WTC11 (cell line): Measurements from ENCODE around the gene WNT5A. TPM values are rescaled to one million over a fixed set of nuclear protein-coding genes. Genes with fewer than 3 reads are reported as not detected.

Experiments used
- ATAC-seq: fragments of 200-7000 bp; cut with Tn5 transposase; 2 replicates; pipeline ENCODE4 v1.10.0; 2021; ENCODE audit warnings: mild to moderate bottlenecking, moderate library complexity
- CTCF ChIA-PET: fragments of 300-600 bp; sonication (Branson Sonifier 250); formaldehyde crosslinking; loops from one replicate; lab custom pipeline; 2021; ENCODE audit warnings: antibody characterized with exemption; lab: Charles Lee
- POLR2A ChIA-PET: fragments of 350-600 bp; sonication (Branson Sonifier 250); formaldehyde crosslinking; loops from one replicate; lab custom pipeline; 2021; ENCODE audit warnings: antibody characterized with exemption; lab: Charles Lee
- DNase-seq: peaks from one replicate; pipeline ENCODE4 v3.0.0; 2021; ENCODE audit warnings: low spot score
- H3K27ac Mint-ChIP-seq: 2 replicates; pipeline ENCODE4 v1.8.0; 2021; ENCODE audit warnings: mixed read lengths
- H3K27me3 Mint-ChIP-seq: 2 replicates; pipeline ENCODE4 v1.8.0; 2021; ENCODE audit warnings: low read depth, mild to moderate bottlenecking, moderate library complexity, mixed read lengths
- H3K36me3 Mint-ChIP-seq: 2 replicates; pipeline ENCODE4 v1.8.0; 2021; ENCODE audit warnings: mixed read lengths
- H3K4me1 Mint-ChIP-seq: 2 replicates; pipeline ENCODE4 v1.8.0; 2022; ENCODE audit warnings: mixed read lengths
- H3K4me3 Mint-ChIP-seq: 2 replicates; pipeline ENCODE4 v1.8.0; 2021; ENCODE audit warnings: mild to moderate bottlenecking, moderate library complexity, mixed read lengths
- H3K9me3 Mint-ChIP-seq: 2 replicates; pipeline ENCODE4 v1.8.0; 2021; ENCODE audit warnings: mixed read lengths
- ATF1 ChIP-seq: sonication (generic); formaldehyde crosslinking; IDR thresholded peaks from 2 replicates; pipeline ENCODE4 v1.8.1; 2023; ENCODE audit warnings: mild to moderate bottlenecking, moderate library complexity, missing genetic modification reagents
- ATF3 ChIP-seq: sonication (generic); formaldehyde crosslinking; conservative IDR thresholded peaks from 2 replicates; pipeline ENCODE4 v1.8.1; 2022; ENCODE audit warnings: mild to moderate bottlenecking, missing genetic modification reagents
- E2F1 ChIP-seq: sonication (generic); formaldehyde crosslinking; IDR thresholded peaks from 2 replicates; pipeline ENCODE4 v1.8.0; 2022; ENCODE audit warnings: mild to moderate bottlenecking, missing genetic modification reagents
- ETV6 ChIP-seq: sonication (generic); formaldehyde crosslinking; IDR thresholded peaks from 2 replicates; pipeline ENCODE4 v1.8.1; 2022; ENCODE audit warnings: mild to moderate bottlenecking, missing genetic modification reagents
- GRHL2 ChIP-seq: fragments of 250-450 bp; sonication (Bioruptor Pico); IDR thresholded peaks from 2 replicates; pipeline ENCODE4 v1.8.0; 2022; ENCODE audit warnings: mild to moderate bottlenecking, moderate library complexity; ENCODE audit not compliant: insufficient replicate concordance, severe bottlenecking
- PRDM15 ChIP-seq: sonication (generic); formaldehyde crosslinking; IDR thresholded peaks from 2 replicates; pipeline ENCODE4 v1.8.0; 2022; ENCODE audit warnings: missing genetic modification reagents
- RELA ChIP-seq: sonication (generic); formaldehyde crosslinking; IDR thresholded peaks from 2 replicates; pipeline ENCODE4 v1.8.1; 2022; ENCODE audit warnings: missing genetic modification reagents, mild to moderate bottlenecking, borderline replicate concordance
- SMAD4 ChIP-seq: sonication (generic); formaldehyde crosslinking; IDR thresholded peaks from 2 replicates; pipeline ENCODE4 v1.8.0; 2022; ENCODE audit warnings: mild to moderate bottlenecking, missing genetic modification reagents
- TCF7 ChIP-seq: sonication (generic); formaldehyde crosslinking; IDR thresholded peaks from 2 replicates; pipeline ENCODE4 v1.8.0; 2022; ENCODE audit warnings: mild to moderate bottlenecking, low read depth, missing genetic modification reagents, moderate library complexity
- TP53 ChIP-seq: sonication (generic); formaldehyde crosslinking; IDR thresholded peaks from 2 replicates; pipeline ENCODE4 v1.8.1; 2023; ENCODE audit warnings: mild to moderate bottlenecking, missing genetic modification reagents
- ZBTB43 ChIP-seq: sonication (generic); formaldehyde crosslinking; IDR thresholded peaks from 2 replicates; pipeline ENCODE4 v1.8.1; 2023; ENCODE audit warnings: mild to moderate bottlenecking, missing genetic modification reagents
- ZNF281 ChIP-seq: sonication (generic); formaldehyde crosslinking; IDR thresholded peaks from 2 replicates; pipeline ENCODE4 v1.8.0; 2023; ENCODE audit warnings: mild to moderate bottlenecking, missing genetic modification reagents
- ZNF423 ChIP-seq: fragments of 250-450 bp; sonication (Bioruptor Pico); IDR thresholded peaks from 2 replicates; pipeline ENCODE4 v2.1.2; 2022; ENCODE audit warnings: mild to moderate bottlenecking, moderate library complexity
- ZSCAN18 ChIP-seq: fragments of 250-450 bp; sonication (Bioruptor Pico); IDR thresholded peaks from 2 replicates; pipeline ENCODE4 v2.1.2; 2022; ENCODE audit warnings: mild to moderate bottlenecking, moderate library complexity
- total RNA-seq: library from RNA; stranded (reverse); gene quantifications from 3 replicates; pipeline ENCODE4 v1.2.3, GENCODE V29; 2021

Gene WNT5A
- total RNA-seq, 1 experiment from 2014 or later, result 10.6 TPM

- H3K27me3 Mint-ChIP-seq, result peaks cover 33% of the 10 kb centered on the region
These were observed 7.9 kb upstream of the WNT5A start for GRCh38 chr3:55494976-55495375.

More at GRCh38 chr3:55494976-55495375, 7.9 kb upstream of the WNT5A start:
- Mint-ChIP-seq H3K27ac (no peak overlapping the region), H3K4me1 (peaks cover 7% of the 10 kb centered on the region), H3K36me3 (no peaks in the 10 kb centered on the region), H3K4me3 (no peak overlapping the region), H3K9me3 (no peaks in the 10 kb centered on the region)
- ChIA-PET CTCF (no interaction called here), POLR2A (no interaction called here)
- no peak for ATAC-seq
- DNase-seq, result no peak
- no peak for TF ChIP-seq ZSCAN18 (CRISPR knock-in tag)
- TF ChIP-seq E2F1 (CRISPR knock-in tag), result no peak
- no peak for TF ChIP-seq ATF3 (CRISPR knock-in tag)
- no peak for TF ChIP-seq GRHL2 (CRISPR knock-in tag)
- TF ChIP-seq ZNF281 (CRISPR knock-in tag), result no peak
- no peak for TF ChIP-seq TCF7 (CRISPR knock-in tag)
- no peak for TF ChIP-seq ATF1
- no peak for TF ChIP-seq ETV6 (CRISPR knock-in tag)
- no peak for TF ChIP-seq PRDM15
- no peak for TF ChIP-seq ZBTB43
- TF ChIP-seq ZNF423 (CRISPR knock-in tag), result no peak
- TF ChIP-seq RELA, result no peak
- TF ChIP-seq SMAD4 (CRISPR knock-in tag), result no peak
- no peak for TF ChIP-seq TP53 (CRISPR knock-in tag)
